Raji (cell line): ENCODE measurements around the gene ARSG.

ENCODE experiments used
- POLR2A ChIP-seq: IDR thresholded peaks from 2 replicates; pipeline ENCODE4 v1.6.1; 2011; ENCODE audit warnings: low read depth, low read length, control low read depth; ENCODE audit not compliant: insufficient read depth

Gene ARSG

GRCh38 chr17:68459037-68459639 lies 167.8 kb downstream of the ARSG start:
- TF ChIP-seq POLR2A, result no peak

GRCh38 chr17:68460146-68460545 lies 168.9 kb downstream of the ARSG start:
- no peak for TF ChIP-seq POLR2A

GRCh38 chr17:68460715-68461114 lies 169.4 kb downstream of the ARSG start:
- no peak for TF ChIP-seq POLR2A

GRCh38 chr17:68461122-68461539 lies 169.8 kb downstream of the ARSG start:
- TF ChIP-seq POLR2A, result no peak

GRCh38 chr17:68461589-68461988 lies 170.3 kb downstream of the ARSG start:
- TF ChIP-seq POLR2A, result no peak

- TF ChIP-seq POLR2A, result no peak
These were observed 171.3 kb downstream of the ARSG start for GRCh38 chr17:68462381-68463210.

GRCh38 chr17:68463211-68464019 lies 172.1 kb downstream of the ARSG start:
- TF ChIP-seq POLR2A, result no peak

GRCh38 chr17:68468334-68468733 lies 177.0 kb downstream of the ARSG start:
- TF ChIP-seq POLR2A, result no peak

- TF ChIP-seq POLR2A, result no peak
These were observed 177.5 kb downstream of the ARSG start for GRCh38 chr17:68468788-68469187.
